Astrocyte (in vitro differentiated cells and primary cell): ENCODE measurements around the gene AFMID. TPM values are rescaled to one million over a fixed set of nuclear protein-coding genes. Genes with fewer than 3 reads are reported as not detected.

Source experiments
- DNase-seq: peaks from one replicate; pipeline ENCODE4 v3.0.0-alpha.2; 2010; ENCODE audit warnings: low read depth
- FAIRE-seq: peaks from 2 replicates; lab custom pipeline; 2011; peaks lifted over from hg19 to GRCh38; lab: Jason Lieb, UNC
- H2AFZ ChIP-seq: 2 replicates; pipeline ENCODE4 v1.6.0; 2012; ENCODE audit warnings: low read depth, low read length, inconsistent platforms
- H3K27ac ChIP-seq: 2 replicates; pipeline ENCODE4 v1.5.1; 2011; ENCODE audit warnings: low read depth, low read length, inconsistent platforms
- H3K27me3 ChIP-seq: 2 replicates; pipeline ENCODE4 v1.6.0; 2011; ENCODE audit warnings: low read length, inconsistent platforms; ENCODE audit not compliant: insufficient read depth
- H3K36me3 ChIP-seq: 2 replicates; pipeline ENCODE4 v1.5.1; 2011; ENCODE audit warnings: low read length, inconsistent platforms; ENCODE audit not compliant: insufficient read depth
- H3K4me1 ChIP-seq: 2 replicates; pipeline ENCODE4 v1.5.1; 2011; ENCODE audit warnings: low read length, inconsistent platforms; ENCODE audit not compliant: insufficient read depth
- H3K4me2 ChIP-seq: 2 replicates; pipeline ENCODE4 v1.6.0; 2012; ENCODE audit warnings: low read length, inconsistent platforms
- H3K4me3 ChIP-seq: 2 replicates; pipeline ENCODE4 v1.5.1; 2011; ENCODE audit warnings: low read depth, mild to moderate bottlenecking, low read length, inconsistent platforms; ENCODE audit not compliant: insufficient read depth
- H3K79me2 ChIP-seq: 2 replicates; pipeline ENCODE4 v1.6.0; 2012; ENCODE audit warnings: mild to moderate bottlenecking, low read length, inconsistent platforms; ENCODE audit not compliant: insufficient read depth
- H3K9ac ChIP-seq: 2 replicates; pipeline ENCODE4 v1.6.0; 2012; ENCODE audit warnings: mild to moderate bottlenecking, low read length, inconsistent platforms
- H3K9me3 ChIP-seq: 2 replicates; pipeline ENCODE4 v1.5.1; 2012; ENCODE audit warnings: low read depth, mild to moderate bottlenecking, low read length, inconsistent platforms; ENCODE audit not compliant: insufficient read depth
- H4K20me1 ChIP-seq: 2 replicates; pipeline ENCODE4 v1.6.0; 2012; ENCODE audit warnings: low read length, inconsistent platforms; ENCODE audit not compliant: insufficient read depth
- H3K27ac Mint-ChIP-seq: one replicate; pipeline ENCODE4 v1.8.0; 2021; ENCODE audit warnings: mild to moderate bottlenecking, mixed read lengths; ENCODE audit not compliant: unreplicated experiment
- H3K27me3 Mint-ChIP-seq: one replicate; pipeline ENCODE4 v1.8.0; 2021; ENCODE audit warnings: low read depth, mixed read lengths; ENCODE audit not compliant: unreplicated experiment
- H3K36me3 Mint-ChIP-seq: one replicate; pipeline ENCODE4 v1.8.0; 2021; ENCODE audit warnings: low read depth, mixed read lengths; ENCODE audit not compliant: unreplicated experiment
- H3K4me1 Mint-ChIP-seq: one replicate; pipeline ENCODE4 v1.8.0; 2021; ENCODE audit warnings: low read depth, mixed read lengths; ENCODE audit not compliant: unreplicated experiment
- H3K4me3 Mint-ChIP-seq: one replicate; pipeline ENCODE4 v1.8.0; 2021; ENCODE audit warnings: mild to moderate bottlenecking, moderate library complexity, mixed read lengths; ENCODE audit not compliant: unreplicated experiment
- H3K9me3 Mint-ChIP-seq: one replicate; pipeline ENCODE4 v1.8.0; 2021; ENCODE audit warnings: mild to moderate bottlenecking, mixed read lengths; ENCODE audit not compliant: unreplicated experiment
- CTCF ChIP-seq: IDR thresholded peaks from 2 replicates; pipeline ENCODE4 v1.5.1; 2011; ENCODE audit warnings: low read depth, mild to moderate bottlenecking, inconsistent platforms, low read length, moderate library complexity; ENCODE audit not compliant: insufficient read depth
- EZH2 ChIP-seq: IDR thresholded peaks from 2 replicates; pipeline ENCODE4 v1.6.1; 2012; ENCODE audit warnings: mild to moderate bottlenecking, low read length, inconsistent platforms; ENCODE audit not compliant: insufficient read depth
- total RNA-seq: library from RNA; stranded (reverse); gene quantifications from 2 replicates; pipeline ENCODE4 v1.2.1, GENCODE V29; 2021

The AFMID gene
- total RNA-seq, 1 donor from 2014 or later = 53.7 TPM

GRCh38 chr17:78250891-78251772 is 64.0 kb downstream of the AFMID start:
- H3K9ac ChIP-seq = no peak overlapping the region
- H3K27ac ChIP-seq = no peak overlapping the region
- peak; percentile 51 for DNase-seq
- peaks cover 10% of the 10 kb centered on the region for H3K27me3 Mint-ChIP-seq
- H2AFZ ChIP-seq = no peak overlapping the region
- no peaks in the 10 kb centered on the region for H3K9me3 Mint-ChIP-seq
- H3K36me3 ChIP-seq = no peaks in the 10 kb centered on the region
- no peaks in the 10 kb centered on the region for H3K79me2 ChIP-seq
- FAIRE-seq = no peak
- no peak overlapping the region for H3K27ac Mint-ChIP-seq
- peaks cover 4% of the 10 kb centered on the region for H3K4me1 ChIP-seq
- no peaks in the 10 kb centered on the region for H3K27me3 ChIP-seq
- no peaks in the 10 kb centered on the region for H3K36me3 Mint-ChIP-seq
- H3K4me3 ChIP-seq = no peak overlapping the region
- H3K9me3 ChIP-seq = no peaks in the 10 kb centered on the region
- peak overlapping the region; percentile 16 for H3K4me2 ChIP-seq
- TF ChIP-seq CTCF (peak; percentile 84), EZH2 (no peak)
- no peak overlapping the region for H3K4me3 Mint-ChIP-seq
- H4K20me1 ChIP-seq = no peaks in the 10 kb centered on the region
- no peaks in the 10 kb centered on the region for H3K4me1 Mint-ChIP-seq

- Histone ChIP-seq H3K79me2 (no peaks in the 10 kb centered on the region), H3K9me3 (no peaks in the 10 kb centered on the region), H3K27ac (no peak overlapping the region), H3K4me1 (peaks cover 4% of the 10 kb centered on the region), H3K4me3 (no peak overlapping the region), H4K20me1 (no peaks in the 10 kb centered on the region), H3K36me3 (no peaks in the 10 kb centered on the region), H3K4me2 (no peak overlapping the region), H3K27me3 (no peaks in the 10 kb centered on the region), H2AFZ (no peak overlapping the region), H3K9ac (no peak overlapping the region)
- Mint-ChIP-seq H3K4me3 (no peak overlapping the region), H3K36me3 (no peaks in the 10 kb centered on the region), H3K27me3 (peaks cover 10% of the 10 kb centered on the region), H3K27ac (no peak overlapping the region), H3K9me3 (no peaks in the 10 kb centered on the region), H3K4me1 (peaks cover 2% of the 10 kb centered on the region)
- TF ChIP-seq EZH2 (no peak), CTCF (no peak)
- FAIRE-seq (no peak), DNase-seq (no peak)
Measured at GRCh38 chr17:78251773-78252103, 64.6 kb downstream of the AFMID start.

GRCh38 chr17:78252111-78252634 is 65.0 kb downstream of the AFMID start:
- Histone ChIP-seq H3K4me2 (no peak overlapping the region), H3K79me2 (no peaks in the 10 kb centered on the region), H3K4me3 (no peak overlapping the region), H2AFZ (no peak overlapping the region), H4K20me1 (no peaks in the 10 kb centered on the region), H3K4me1 (peaks cover 4% of the 10 kb centered on the region), H3K27ac (no peak overlapping the region), H3K9ac (no peak overlapping the region), H3K36me3 (no peaks in the 10 kb centered on the region), H3K9me3 (no peaks in the 10 kb centered on the region), H3K27me3 (no peaks in the 10 kb centered on the region)
- FAIRE-seq (no peak), DNase-seq (no peak)
- Mint-ChIP-seq H3K4me3 (no peak overlapping the region), H3K27ac (no peak overlapping the region), H3K9me3 (no peaks in the 10 kb centered on the region), H3K27me3 (peaks cover 10% of the 10 kb centered on the region), H3K36me3 (no peaks in the 10 kb centered on the region), H3K4me1 (peaks cover 2% of the 10 kb centered on the region)
- no peak for TF ChIP-seq EZH2
- no peak for TF ChIP-seq CTCF
